Measurements from ENCODE around the gene BCAT1. TPM values are rescaled to one million over a fixed set of nuclear protein-coding genes. Genes with fewer than 3 reads are reported as not detected.
A peak's percentile ranks its signal among the peaks of the same experiment; 100 is the strongest.
"Not testable (repeated sequence)": the region's sequence is repeated elsewhere in the genome, so short reads cannot be mapped to it uniquely, and the experiment has no call there.

BCAT1 gene
- total RNA-seq, 1 experiment from 2014 or later = 74.0 TPM

- peak; percentile 53 for DNase-seq (ENCODE audit: extremely low read depth, low read depth)
Observed at GRCh38 chr12:24960222-24960855, 11.4 kb upstream of the BCAT1 start.

GRCh38 chr12:24956351-24956750, 7.5 kb upstream of the BCAT1 start:
- DNase-seq (ENCODE audit: extremely low read depth, low read depth) = not testable (repeated sequence)

- DNase-seq (ENCODE audit: extremely low read depth, low read depth) = no peak
Observed at GRCh38 chr12:24955853-24956252, 7.0 kb upstream of the BCAT1 start.

DNA sequence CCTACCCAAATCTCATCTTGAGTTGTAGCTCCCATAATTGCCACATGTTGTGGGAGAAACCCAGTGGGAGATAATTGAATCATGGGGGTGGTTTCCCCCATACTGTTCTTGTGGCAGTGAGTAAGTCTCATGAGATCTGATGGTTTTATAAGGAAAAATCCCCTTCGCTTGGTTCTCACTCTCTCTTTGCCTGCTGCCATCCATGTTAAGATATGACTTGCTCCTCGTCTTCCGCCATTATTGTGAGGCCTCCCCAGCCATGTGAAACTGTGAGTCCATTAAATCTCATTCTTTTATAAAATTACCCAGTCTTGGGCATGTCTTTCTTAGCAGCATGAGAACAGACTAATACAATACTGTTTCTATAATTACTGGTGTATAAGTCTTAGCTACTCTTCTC, 6.5 kb upstream of the BCAT1 start:
- no peak for DNase-seq (ENCODE audit: extremely low read depth, low read depth)

- DNase-seq (ENCODE audit: extremely low read depth, low read depth) = no peak
Observed at GRCh38 chr12:24954261-24954660, 5.4 kb upstream of the BCAT1 start.

DNA sequence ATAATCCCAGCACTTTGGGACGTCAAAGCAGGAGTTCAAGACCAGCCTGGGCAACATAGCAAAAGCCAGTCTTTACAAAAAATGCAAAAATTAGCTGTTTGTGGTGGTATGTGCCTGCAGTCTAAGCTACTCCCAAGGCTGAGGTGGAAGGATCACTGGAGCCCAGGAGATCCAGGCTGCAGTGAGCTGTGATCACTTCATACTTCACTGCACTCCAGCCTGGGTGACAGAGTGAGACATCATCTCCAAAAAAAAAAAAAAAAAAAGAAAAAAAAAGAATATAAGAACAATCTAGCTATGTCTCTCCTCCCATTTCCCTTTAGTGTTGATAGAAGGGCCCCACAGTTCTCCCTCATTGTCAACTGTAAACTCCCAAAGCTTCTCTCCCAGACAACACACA, 3.5 kb upstream of the BCAT1 start:
- DNase-seq (ENCODE audit: extremely low read depth, low read depth) = no peak

DNA sequence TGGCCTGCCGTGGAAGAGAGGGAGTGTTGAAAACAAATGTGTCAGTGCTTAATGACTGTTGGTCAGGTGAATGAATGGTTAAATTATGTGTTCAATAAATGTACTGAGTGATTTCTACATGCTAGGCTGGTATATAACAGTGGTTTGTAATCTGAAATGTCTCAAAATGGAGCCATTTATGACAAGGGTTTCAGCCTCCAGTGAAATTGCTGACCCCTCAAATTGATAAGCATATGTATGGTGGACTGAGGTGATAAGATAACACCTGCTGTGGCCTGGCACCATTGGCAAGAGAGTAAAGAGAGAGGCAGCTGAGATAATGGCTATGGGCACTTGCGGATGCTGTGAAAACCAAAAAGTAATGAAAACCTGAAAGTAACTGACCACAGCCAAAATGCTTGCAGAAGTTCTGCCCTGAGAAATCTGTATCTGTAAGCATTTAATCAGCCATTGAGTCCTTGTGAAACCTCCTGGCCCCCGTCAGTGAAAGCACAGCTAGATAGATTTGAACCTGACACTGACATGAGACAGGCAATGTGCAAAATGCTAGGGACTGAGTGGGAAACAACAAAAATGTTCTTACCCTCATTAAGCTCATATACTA, 1.4 kb upstream of the BCAT1 start:
- no peak for DNase-seq (ENCODE audit: extremely low read depth, low read depth)

DNA sequence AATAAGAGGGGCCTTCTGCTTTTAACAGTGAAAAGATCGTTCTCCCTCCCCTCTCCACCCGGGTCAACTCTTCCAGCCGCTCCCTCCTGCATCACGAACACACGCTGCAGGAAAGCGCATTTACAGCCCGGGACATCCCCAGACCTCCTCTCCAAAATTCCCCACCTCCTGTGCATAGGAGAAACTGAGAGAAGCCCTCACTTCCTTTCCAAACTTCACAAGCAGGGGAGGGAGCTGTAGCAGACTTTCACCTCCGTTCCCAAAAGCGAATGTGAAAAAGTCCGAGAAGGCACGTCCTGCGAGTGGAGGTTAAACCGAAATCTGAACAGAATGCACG, 513 bp downstream of the BCAT1 start:
- peak; percentile 13 for DNase-seq (ENCODE audit: extremely low read depth, low read depth)

DNA sequence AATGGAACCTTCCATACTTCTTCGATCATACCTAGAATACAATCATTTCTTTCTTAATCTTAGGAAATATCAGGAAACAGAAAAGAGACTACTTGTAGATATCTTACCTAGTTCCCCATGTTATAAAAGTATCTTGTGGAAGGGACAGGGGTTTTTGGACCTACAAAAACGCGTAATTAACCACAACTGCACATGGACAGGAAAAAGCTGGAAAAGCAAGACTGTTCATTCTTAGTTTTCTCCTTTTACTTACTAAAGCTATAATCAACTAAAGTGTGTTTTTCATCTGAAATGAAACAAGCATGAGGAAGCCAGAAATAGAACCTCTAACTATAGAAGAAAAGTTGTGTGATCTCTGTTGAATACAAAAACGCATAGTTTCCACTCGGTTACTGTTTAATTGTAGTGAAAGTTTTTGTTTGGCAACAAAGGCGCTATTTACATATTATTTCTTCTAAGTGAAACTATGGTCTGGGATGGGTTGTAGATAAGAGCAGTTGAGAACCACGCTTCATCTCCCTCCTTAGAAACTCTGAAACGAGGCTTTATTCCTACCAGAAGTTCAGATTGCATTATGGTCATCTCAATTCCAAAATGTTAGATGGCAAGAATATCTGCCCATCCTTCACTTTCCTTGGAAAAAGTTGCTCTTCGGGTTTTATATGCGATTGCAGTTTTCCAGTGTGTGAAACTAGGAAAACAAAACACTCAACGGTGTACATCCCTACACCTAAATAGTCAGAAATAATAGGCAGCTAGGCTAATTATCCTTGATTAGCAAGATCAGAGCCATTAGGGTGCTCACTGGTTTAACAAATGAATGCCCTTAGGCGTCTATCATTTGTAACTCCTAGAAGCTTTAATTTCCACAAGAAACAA, 1.1 kb downstream of the BCAT1 start:
- DNase-seq (ENCODE audit: extremely low read depth, low read depth) = no peak

DNA sequence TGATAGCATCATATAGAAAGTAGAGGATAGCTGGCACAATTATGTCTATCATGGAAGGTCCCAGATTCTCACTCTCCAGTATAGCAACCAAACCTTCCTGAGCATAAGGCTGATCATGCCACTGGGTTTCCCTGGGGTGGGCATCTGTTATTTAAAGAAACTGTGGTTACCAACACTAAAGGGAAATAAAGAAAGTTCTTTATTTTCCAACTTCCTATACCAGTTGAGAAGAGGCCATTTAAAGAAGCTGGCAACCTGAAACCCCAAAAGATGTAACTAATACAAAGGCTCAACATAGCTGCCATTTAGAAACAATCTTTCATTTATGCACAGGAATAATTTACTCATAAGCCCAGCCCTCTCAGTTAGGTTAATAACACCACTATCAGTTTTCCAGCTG, 3.1 kb downstream of the BCAT1 start:
- no peak for DNase-seq (ENCODE audit: extremely low read depth, low read depth)

DNA sequence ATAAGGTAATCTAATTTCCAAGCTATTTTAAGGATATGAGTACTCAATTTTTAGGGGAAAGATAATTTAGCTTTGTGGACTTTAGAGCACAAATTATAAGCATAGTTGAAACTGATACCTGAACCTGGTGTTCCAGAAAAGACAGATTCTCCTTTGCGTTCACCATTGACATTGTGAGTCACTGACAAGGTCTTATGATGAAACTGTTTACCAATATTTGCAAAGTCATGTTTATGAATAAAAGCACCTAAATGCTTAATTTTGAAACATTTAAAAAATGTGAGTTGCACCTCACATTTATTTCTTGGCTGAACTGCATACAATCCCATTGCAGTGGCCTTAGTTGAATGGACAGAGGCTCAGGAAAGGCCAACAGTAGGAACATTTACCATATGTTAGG, 3.9 kb downstream of the BCAT1 start:
- no peak for DNase-seq (ENCODE audit: extremely low read depth, low read depth)

- DNase-seq (ENCODE audit: extremely low read depth, low read depth) = no peak
Observed at GRCh38 chr12:24944601-24944975, 4.3 kb downstream of the BCAT1 start.

- no peak for DNase-seq (ENCODE audit: extremely low read depth, low read depth)
Observed at GRCh38 chr12:24943947-24944600, 4.8 kb downstream of the BCAT1 start.

DNA sequence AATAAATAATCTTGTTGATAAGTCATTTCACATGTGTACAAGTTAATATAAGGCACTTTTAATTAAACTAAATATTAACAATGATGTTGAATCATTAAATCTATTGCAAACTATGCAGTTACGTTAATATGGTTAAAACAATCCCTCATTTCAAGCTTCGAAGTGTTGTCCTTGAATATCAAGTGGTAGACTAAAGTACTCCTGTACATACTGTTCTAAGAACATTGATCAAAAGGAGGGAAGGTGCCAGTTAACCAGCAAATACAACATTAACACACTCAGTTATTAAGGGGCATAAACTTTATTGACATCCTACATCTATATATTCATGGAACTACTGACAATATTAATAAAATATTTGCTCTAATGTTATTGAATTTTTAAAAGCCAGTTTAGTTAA, 8.7 kb downstream of the BCAT1 start:
- no peak for DNase-seq (ENCODE audit: extremely low read depth, low read depth)

DNA sequence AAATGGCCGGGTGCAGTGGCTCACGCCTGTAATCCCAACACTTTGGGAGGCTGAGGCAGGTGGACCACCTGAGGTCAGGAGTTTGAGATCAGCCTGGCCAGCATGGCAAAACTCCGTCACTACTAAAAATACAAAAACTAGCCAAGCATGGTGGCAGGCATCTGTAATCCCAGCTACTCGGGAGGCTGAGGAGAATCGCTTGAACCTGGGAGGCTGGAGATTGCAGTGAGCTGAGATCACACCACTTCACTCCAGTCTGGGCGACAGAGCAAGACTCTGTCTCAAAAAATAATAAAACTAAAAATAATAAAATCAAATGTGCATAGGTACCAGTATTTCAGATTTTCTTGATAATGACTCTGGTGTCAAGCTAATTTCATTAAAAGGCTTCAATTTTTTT, 9.3 kb downstream of the BCAT1 start:
- DNase-seq (ENCODE audit: extremely low read depth, low read depth) = not testable (repeated sequence)

DNA sequence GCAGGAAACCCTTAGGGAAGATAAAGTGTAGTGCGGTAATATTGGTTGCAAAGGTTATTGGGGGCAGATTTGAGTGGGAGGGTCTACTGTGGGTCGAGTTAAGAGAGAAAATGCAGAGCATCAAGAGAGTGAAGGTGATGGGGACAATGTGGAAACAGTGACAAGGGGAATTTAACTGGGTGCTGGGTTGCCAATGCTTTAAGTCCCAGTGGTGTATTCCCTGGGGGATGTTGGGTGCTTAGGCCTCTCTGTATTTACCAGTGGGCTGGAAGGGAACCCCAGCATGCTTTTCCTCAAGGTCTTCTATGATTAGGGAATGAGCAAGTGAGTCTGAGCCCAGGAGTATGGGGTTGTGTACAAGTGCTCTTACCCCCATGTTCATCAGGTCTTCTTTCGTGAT, 10.6 kb downstream of the BCAT1 start:
- no peak for DNase-seq (ENCODE audit: extremely low read depth, low read depth)

DNA sequence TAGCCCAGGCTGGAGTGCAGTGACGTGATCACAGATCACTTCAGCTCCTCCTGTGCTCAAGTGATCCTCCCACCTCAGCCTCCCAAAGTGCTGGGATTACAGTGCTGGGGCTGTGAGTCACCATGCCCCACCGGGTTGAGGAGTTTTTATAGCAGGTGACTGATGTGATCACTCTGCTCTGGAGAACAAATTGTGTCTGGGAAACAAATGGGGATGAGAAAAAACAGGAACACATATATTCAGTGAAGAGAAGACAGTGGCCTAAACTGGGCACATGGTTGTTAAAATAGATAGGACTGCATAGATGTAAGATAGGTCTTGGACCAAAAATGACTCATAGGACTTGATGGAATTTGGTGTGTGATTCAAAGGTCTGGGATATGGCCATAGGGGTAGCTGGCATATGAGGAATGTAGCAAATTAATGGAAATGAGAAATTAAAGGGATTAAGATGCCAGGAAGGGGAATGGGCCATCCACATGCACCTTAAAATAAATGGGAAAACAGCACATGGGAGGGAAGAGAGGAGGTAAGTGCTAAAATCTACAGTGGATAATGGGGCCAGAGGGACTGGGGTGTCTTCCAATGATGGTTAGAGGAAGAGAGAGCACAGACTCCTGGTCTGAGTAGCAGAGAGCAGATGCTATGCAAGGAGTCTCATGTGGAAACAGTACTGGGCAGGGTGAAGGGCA, 11.2 kb downstream of the BCAT1 start:
- DNase-seq (ENCODE audit: extremely low read depth, low read depth) = no peak

DNA sequence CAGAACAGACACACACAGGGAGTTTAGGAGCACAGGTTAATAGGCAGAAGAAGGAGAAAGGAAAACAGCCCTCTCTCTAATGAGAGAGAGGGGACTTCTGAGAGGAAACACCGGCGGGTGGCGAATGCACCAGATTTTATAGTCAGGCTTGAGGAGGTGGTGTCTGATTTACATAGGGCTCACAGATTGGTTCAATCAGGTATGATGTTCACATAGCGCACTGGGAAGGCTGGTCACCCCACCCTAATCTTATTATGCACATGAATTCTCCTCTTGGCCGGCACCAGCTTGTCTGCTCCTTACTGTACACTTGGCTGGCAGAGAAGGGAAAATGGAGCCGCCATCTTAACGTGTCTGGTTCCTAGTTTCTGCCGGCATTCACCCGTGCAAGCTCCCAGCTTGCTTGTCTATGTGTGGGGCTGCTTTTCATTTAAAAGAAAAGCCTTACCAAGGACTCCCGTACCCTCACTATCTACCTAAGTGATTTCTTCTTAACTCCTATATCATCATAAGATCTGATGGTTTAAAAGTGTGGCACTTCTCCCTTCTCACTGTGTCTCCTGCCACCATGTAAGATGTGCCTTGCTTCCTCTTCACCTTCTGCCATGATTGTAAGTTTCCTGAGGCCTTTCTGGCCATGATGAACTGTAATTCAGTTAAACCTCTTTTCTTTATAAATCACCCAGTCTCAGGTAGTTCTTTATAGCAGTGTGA, 15.1 kb downstream of the BCAT1 start:
- DNase-seq (ENCODE audit: extremely low read depth, low read depth) = no peak

GRCh38 chr12:24931666-24932405, 17.1 kb downstream of the BCAT1 start:
- DNase-seq (ENCODE audit: extremely low read depth, low read depth) = no peak

- no peak for DNase-seq (ENCODE audit: extremely low read depth, low read depth)
Observed at GRCh38 chr12:24929953-24930352, 18.9 kb downstream of the BCAT1 start.
